Mammary epithelial cell (primary cell): Measurements from ENCODE around the gene CCDC27.

Experiments used
- EZH2 ChIP-seq: IDR thresholded peaks from 2 replicates; pipeline ENCODE4 v1.6.1; 2012; ENCODE audit warnings: low read length, inconsistent platforms, borderline replicate concordance
- TF ChIP-seq, protein P1 (sequence below), 2 donors: IDR thresholded peaks in 1 of 2; conservative IDR thresholded peaks in 1 of 2; 2 replicates each; pipeline ENCODE4 v1.5.1; 2011 to 2012; ENCODE audit warnings: inconsistent platforms in 2 of 2, low read length in 2 of 2, mild to moderate bottlenecking in 2 of 2, control low read depth in 1 of 2, low read depth in 1 of 2; ENCODE audit not compliant: insufficient read depth in 1 of 2; ENCODE audit errors: extremely low read depth in 1 of 2

DNA sequence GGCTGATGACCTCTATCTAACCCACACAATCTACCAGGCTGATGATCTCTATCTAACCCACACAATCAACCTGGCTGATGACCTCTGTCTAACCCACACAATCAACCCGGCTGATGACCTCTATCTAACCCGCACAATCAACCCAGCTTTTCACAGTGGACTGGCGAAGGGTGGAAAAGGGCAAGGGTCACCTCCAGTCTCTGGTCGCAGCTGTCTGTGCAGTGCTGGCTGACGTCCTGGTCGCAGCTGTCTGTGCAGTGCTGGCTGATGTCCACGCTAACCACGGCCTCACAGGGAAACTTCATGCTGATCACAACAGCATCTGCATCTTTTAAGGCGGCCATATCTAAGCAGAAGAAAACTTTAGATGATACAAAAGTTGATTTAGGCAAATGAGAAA, 12.2 kb upstream of the CCDC27 start:
- TF ChIP-seq, protein P1, sequence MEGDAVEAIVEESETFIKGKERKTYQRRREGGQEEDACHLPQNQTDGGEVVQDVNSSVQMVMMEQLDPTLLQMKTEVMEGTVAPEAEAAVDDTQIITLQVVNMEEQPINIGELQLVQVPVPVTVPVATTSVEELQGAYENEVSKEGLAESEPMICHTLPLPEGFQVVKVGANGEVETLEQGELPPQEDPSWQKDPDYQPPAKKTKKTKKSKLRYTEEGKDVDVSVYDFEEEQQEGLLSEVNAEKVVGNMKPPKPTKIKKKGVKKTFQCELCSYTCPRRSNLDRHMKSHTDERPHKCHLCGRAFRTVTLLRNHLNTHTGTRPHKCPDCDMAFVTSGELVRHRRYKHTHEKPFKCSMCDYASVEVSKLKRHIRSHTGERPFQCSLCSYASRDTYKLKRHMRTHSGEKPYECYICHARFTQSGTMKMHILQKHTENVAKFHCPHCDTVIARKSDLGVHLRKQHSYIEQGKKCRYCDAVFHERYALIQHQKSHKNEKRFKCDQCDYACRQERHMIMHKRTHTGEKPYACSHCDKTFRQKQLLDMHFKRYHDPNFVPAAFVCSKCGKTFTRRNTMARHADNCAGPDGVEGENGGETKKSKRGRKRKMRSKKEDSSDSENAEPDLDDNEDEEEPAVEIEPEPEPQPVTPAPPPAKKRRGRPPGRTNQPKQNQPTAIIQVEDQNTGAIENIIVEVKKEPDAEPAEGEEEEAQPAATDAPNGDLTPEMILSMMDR (conservative IDR thresholded peaks at IDR 0.05 in 1 of 2, IDR thresholded peaks at IDR 0.05 in 1 of 2; ENCODE audit: extremely low read depth in 1 of 2, insufficient read depth in 1 of 2, low read depth in 1 of 2, low read length in 2 of 2), result no peak
- TF ChIP-seq EZH2, result no peak
